A204.1 (cell line): ENCODE measurements around the gene TCERG1L.

Source experiments
- FAIRE-seq: peaks from 2 replicates; lab custom pipeline; 2012; peaks lifted over from hg19 to GRCh38; lab: Jason Lieb, UNC

Gene TCERG1L

DNA sequence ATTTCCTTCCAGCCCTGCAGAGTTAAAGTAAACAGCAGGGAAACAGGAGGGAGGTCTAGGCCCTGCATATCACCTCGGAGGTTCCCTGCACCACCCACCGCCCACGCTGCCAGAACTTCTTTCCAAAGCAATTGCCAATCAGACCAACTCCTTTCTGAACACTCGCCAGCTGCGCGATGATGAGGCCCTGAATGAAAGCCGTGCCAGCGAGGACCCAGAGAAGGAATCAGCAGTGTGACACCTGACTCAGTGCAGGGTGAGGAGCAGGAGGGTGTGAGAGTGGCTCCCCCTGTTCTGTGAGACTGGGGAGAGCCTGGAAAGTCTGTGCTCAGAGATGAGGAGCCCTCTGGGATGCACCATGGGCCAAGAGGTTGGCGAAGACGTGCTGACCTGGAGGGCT is 3.3 kb upstream of the TCERG1L start:
- FAIRE-seq = no peak

DNA sequence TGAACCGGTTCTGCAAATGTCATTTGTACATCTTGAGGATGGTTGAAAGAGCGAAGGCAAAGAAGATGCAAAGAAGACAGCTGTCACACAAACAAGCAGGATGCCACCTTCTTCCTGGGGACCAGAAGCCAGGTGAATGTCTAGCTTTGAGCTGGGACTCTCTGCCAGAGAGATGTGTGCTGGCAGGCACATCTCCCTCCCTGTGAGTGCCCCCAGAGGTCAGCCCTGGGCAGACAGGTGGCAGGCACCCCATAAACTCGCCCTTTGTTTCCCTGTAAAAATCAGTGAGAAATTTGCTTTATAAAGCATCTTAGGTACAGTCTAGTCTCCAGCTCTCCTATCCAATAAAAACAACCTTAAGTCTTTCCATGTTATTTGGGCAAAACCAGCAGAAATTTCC is 2.6 kb upstream of the TCERG1L start:
- no peak for FAIRE-seq

DNA sequence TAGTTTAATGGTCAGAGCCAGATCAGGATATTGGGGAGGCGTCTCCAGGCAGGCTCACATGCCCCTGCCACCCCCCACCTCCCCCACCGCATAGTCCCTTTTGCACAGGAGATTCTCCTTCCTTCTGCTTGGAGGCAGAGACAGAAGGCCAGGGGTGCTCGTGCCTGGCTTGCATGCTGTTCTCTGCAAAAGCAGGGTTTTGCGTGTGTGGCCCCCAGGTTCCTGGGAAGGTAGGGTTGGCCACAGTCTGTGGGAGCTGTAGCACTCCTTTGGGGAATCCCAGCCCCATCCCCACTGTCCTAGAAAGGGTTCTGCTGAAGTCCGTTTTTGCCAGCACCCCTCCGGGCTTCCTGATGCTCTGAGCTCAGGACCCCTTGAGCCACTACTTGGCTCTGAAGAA is 1.9 kb upstream of the TCERG1L start:
- no peak for FAIRE-seq

DNA sequence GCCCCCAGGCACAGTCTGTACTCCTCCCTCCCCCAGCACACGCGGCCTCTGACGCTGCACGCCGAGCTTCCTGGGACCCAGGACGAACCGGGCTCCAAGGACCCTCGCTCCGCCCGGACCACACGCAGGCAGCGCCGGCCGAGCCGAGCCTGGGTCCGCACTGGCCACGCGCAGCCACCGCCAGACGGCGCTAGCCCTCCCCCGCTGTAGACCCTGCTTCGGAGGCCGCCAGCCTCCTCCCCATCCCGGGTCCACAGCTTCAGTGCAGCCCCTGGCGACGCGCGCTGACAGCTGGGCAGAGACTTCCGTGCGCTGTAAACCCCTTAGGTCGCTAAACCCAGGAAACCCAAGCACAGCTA is 936 bp upstream of the TCERG1L start:
- FAIRE-seq = no peak

DNA sequence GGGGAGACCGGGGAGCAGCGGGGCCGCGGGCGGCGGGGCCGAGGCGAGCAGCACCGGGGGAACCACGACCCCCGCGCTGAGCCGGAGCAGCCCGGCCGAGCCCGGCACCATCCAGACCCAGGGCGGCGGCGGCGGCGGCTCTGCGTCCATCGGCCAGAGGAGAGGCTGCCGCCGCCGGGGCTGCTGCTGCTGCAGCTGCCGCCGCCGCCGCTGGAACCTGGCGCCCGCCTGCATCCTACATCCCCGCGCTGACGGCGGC is 190 bp downstream of the TCERG1L start:
- FAIRE-seq = no peak

DNA sequence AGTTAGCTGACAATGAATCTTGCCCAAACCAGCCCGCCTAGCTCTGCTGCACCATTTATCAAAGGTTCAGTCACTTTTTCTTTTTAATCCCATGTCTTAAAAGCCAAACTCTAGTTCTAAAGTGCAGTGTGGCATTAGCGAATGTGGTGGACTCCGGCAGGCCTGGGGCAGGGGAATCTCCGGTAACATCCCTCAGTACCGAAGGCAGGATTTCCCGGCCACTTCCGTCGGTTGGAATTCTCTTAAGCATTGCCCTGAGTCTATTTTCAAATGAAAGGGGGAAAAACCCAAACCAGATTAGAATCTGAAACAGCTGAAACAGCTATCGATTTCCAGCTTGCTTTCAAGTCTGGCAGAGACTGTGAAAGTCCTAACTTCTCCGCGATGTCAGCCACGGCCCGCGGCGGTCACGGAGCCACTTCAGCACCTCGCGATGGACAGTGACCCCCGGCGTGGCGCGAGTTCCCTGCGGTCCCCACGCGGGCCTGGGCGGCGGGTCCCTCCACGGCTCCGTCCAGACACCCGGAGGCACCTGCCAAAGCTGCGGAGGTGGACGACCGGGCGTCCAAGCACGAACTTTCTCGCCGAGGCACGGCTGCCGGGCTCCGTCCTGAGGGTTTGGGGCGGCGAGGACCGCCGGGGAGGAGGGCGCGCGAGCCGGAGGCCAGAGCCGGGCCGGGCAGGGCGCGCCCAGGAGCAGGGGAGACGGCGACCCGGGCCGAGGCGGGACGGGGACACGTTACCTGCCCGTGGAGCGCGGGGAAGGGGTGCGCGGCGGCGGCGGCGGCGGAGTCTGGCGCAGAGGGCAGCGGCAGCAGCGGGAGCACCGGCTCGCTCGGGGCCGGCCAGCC is 745 bp downstream of the TCERG1L start:
- FAIRE-seq = no peak

DNA sequence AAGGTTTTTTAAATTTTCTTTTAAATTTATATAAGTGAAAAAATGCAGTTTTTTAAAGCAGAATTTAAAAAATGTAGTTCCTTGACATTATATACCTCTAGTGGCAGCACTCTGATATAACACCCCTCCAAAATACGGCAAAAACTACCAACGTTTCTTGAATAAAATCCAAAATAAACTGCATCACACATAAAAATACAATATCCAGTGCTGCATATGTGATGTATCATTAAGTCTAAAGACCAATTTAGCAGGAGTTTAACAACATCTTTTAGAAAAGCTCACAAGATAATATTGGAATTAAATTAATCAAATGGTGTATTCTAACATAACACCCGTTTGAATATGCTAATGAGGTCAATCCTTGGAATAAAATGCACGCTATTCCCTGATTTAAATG is 1.4 kb downstream of the TCERG1L start:
- FAIRE-seq = peak; percentile 68

DNA sequence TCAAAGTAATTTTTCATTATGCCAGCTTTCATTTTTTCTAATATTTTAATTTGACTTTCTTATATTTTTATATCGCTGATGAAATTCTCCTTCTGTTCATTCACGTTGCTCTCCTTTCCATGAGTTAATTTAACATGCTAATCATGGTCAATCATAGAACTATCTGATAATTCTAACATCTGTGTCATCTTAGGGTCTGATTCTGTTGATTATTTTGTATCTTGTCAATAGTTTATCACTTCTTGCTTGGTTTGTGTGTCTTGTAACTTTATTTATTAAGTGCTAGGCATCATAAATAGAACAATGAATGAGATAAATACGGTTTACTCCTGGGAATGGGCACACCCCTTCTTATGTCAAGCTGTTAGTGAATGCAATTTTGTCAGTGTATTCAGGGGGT is 11.0 kb downstream of the TCERG1L start:
- FAIRE-seq = no peak

DNA sequence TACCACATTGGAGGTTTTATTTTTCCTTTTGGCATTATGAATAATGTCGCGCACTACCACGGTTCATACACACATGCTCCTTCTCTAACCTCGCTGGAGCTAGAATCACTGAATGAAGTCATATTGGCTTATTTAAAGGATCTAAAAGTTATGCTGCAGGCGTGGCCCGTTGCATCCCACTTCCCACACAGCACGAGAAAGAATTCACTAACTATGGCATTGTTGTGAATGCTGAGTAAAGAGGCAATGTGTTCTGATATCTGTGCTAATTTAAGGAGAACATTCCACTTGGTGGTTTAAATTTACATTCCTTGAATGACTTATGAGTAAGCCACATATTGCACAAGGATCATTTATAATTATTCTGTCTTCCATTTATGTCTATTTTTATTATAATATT is 20.7 kb downstream of the TCERG1L start:
- FAIRE-seq = no peak

DNA sequence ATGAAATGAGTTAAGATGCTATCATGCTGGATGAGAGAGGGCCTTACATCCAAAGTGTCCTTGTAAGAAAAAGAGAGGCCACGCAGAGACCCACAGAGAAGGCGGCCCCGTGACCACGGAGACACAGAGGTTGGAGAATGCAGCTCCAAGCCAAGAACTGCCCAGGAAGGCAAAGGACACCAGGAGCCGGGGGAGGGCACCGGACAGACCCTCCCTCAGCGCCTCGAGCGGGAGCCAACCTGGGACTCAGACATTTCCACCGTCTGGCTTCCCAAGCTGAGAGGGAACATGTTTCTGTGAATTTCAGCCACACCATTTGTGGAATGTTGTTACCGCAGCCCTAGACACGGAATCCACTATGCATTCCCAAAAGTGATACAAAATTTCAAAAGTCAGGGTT is 22.9 kb downstream of the TCERG1L start:
- no peak for FAIRE-seq

DNA sequence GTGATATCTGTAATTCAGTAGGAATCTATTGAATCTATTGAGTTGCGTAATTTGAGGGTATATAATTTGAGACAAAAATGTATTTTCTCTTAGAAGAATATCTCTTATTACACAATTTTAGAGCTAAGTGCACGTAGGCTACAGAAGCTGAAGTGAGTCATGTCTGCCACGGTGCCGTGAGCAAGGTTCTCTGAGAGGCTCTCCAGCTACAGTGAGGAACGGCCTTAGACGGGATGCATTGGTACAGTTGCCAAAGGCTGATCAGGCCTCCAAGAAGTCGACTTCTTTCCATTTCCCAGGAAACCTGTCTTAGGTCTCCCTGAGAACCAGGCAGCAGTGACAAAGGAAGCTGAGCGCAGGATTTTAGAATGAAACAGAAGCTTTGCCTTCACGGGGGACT is 28.6 kb downstream of the TCERG1L start:
- FAIRE-seq = no peak

DNA sequence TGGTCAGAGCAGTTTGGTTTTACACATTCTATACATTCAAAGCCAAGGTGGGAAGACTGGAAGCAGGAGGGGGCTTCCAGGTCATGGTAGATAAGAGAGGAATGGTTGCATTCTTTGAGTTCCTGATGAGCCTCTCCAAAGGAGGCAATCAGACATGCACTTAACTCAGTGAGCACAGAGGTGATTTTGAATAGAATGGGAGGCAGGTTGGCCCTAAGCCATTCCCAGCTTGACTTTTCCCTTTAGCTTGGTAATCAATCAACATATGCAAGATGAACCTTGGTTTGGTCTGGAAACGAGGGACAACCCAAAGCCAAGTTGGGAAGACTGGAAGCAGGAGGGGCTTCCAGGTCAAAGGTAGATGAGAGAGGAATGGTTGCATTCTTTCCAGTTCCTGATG is 31.4 kb downstream of the TCERG1L start:
- FAIRE-seq = no peak

DNA sequence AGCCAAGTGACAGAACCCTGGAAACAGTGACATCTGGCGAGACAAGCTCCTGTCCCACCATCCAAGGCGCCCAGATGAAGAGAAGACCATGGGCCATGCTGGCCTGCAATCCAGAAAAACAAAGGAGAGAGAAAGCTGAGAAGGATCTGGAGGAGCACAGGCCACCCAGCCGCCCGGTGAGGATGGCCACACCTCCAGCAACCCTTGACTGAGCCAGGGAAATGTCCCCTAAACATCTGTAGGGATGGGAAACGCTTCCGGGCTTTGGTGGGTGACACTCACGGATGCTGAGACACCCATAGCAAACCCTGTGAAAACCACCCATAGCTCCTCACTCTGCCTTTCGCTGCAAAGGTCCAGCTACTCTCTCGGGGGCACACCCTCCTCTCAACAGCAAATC is 32.0 kb downstream of the TCERG1L start:
- FAIRE-seq = no peak

DNA sequence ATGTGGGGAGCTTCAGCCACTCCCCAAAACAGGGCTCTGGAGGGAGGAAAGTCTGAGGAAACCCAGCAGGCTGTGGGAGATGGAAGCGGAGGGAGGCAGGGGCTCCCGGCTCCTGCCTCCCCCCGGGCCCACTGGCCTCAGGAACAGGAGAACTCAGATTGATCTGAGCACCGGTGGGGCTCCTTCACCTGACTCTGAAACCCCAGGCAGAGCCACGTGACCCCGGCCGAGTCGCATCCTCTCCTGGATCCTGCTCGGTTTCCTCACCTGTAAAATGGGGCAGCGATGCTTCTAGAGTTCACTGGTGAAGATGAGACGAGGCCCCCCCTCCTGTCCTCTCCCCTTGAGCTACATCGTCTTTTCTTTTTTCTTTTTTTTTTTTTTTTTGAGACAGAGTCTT is 33.6 kb downstream of the TCERG1L start:
- FAIRE-seq = no peak

DNA sequence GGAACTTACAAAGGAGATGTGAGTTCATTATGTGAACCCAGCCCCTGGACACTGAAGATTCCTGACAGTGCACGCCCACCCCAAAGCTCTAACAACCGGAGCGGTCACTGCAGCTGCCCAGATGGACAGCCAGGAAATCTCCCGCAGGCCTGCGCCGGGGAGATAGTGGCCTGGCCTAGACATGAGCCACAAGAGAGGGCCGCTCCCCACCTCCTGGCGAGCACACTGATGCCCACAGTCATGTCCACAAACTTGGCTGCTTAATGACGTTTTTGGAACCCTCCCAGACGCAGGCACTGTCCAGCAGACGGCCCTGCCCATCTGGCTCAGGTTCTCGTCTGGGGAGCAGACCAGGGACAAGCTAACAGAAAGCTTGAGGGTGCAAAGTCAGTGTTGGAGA is 34.2 kb downstream of the TCERG1L start:
- FAIRE-seq = no peak

DNA sequence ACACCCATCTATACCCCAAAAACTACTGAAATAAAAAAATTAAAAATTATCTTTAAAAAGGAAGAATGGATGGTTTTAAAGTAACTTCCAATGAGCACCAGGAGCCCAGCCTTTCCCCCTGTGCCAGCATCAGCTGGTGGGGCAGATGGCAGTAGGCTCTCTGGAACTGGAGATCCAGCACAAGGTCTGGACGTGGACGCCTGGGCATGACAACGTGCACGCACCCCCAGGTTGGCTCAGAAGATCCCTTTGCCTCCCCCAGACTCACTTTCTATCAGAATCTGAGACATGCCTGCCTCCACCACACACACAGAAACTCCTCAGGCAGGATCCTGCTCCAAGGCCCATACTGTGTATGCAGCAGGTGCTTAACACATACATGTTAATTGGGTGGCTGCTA is 35.8 kb downstream of the TCERG1L start:
- no peak for FAIRE-seq

DNA sequence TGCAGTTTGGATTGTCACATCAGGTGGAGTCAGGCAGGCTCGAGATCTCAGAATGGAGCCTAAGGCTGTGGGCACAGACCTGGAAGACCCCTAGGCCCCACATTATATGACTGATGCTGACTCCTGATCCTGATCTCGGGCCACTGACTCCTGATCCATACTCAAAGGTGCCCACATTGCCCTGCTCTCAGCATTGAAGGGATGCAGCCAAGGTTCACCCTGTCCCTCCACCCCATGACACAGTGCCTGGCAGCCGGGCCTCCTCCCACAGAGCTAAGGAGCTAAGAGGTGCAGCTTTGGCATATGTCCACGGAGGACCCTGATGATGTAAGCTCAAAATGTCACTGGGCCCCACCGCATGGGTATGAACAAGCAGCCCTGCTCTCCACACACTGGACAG is 36.6 kb downstream of the TCERG1L start:
- no peak for FAIRE-seq

DNA sequence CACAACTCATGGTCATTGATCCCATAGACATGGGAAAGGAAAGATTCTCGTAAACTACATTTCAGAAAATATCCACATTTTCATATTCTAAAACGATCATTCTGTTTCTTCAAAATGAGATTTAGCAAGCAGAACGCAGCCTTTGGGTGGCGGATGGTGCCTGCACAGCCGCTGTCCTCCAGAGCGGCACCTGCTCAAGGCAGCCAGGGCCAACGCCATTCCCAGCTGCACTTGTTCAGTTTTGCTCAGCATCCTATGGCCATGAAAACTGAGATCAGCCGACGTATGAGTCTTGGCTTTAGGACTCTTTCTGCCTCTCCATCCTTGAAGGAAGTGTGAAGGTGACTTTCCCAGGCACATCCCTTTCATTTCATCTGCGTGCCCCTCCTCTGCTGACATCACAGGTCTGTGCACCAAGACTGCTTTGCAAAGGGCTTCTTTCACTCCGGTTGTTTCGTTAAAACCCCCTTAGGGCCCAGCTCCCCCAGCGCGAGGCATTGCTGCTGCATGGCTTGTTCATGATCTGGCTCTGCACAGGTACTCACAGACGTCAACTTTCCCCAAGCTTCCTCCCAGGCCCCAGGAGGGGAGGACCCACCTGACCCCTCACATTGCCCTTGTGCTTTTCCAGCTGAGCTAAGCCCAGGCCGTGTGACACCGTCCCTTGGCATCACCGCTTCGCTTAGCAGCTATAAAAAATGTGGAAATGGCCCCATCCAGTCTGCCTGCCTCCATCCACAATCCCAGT is 37.2 kb downstream of the TCERG1L start:
- no peak for FAIRE-seq

DNA sequence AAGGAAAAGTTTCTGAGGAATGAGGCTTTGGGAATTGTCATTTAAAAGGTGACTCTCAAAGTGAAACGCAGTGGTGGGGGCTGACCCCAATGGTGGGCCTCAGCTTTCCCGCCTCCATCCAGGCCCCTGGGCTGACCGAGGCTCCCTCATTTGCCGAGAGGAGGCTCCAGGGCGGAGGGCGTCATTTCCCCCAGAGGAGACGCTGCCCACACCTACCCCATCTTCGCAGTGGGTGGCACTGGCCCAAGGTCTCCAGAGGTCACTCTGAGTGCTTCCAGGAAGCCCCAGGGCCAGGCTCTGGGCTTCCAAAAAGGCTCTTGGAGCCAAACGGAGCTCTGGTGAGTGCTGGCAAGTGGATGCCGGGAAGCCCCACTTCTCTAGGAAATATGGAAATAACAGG is 38.0 kb downstream of the TCERG1L start:
- FAIRE-seq = no peak

DNA sequence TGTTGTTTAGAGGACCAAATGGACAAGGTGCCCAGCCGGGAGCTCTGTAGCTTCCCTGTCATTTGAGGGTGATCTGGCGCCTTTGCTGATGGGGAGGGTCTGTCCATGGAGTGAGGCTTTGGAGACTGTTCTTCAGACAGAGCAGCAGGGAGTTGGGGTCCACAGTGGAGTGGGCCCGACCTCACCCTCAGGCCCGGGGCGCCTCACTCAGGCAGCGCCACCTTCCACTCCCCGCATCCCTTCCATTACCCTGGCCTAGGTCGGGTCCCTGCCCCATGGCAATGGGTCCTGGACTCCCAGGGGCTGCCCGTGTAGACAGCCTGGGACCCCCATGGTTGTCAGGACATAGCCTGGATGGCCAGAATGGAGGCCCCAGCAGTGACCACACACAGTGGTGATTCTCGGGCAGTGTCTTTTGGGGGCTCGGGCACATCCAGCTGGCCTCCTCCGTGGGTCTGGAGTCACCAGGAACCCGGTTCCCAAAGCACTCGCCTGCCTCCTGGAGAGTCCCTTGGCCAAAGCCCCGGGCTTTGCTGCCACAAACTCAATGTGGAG is 38.5 kb downstream of the TCERG1L start:
- FAIRE-seq = no peak

DNA sequence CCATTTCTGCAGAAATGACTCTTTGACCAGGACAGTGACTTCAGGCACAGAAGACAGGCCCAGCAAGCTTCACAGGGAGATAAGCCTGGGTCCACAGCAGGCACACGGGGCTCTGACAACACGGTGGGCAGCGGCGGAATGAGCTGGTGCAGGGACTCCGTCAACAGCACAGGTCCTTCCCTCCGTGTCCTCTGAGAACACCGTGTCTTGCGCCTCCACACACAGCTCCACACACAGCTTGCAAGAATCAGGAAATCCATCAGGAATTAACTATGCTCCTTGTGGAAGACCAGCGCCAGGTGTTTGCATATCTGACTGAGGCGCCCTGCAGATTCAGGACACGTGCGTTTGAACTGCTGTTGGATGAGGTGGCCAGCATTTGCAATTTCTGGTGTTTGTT is 39.6 kb downstream of the TCERG1L start:
- FAIRE-seq = no peak

DNA sequence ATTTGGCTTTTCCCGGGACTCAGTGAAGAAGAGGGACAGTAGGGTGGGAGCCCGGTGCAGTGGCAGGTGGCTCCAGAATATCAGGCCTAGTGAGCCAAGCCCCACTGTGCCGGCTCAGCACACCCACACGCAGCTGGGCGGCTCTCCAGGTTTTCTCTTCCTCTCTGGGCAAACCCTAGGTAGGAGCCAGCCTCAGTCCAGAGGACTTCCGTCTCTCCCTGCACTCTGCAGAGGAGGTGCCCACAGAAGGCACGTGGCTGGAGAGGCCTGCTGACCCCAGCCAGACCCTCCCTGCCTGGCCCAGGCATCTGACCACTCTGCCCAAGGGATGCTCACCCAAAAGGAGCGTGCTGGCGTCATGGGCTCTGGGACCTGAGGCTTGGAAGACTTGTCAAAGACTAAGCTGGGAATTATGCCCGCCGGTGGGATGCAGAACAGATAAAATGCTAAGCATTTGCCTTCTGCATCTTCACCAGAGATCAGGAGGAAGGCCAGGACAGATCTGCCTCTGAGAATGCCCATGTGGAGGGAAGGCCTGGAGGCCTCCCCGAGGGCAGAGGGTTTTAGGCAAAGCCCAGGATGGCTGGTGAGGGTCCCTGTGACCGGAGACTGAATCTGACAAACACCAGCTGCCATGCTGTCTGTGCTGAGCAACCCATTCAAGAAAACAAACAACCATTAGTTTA is 40.2 kb downstream of the TCERG1L start:
- FAIRE-seq = no peak

DNA sequence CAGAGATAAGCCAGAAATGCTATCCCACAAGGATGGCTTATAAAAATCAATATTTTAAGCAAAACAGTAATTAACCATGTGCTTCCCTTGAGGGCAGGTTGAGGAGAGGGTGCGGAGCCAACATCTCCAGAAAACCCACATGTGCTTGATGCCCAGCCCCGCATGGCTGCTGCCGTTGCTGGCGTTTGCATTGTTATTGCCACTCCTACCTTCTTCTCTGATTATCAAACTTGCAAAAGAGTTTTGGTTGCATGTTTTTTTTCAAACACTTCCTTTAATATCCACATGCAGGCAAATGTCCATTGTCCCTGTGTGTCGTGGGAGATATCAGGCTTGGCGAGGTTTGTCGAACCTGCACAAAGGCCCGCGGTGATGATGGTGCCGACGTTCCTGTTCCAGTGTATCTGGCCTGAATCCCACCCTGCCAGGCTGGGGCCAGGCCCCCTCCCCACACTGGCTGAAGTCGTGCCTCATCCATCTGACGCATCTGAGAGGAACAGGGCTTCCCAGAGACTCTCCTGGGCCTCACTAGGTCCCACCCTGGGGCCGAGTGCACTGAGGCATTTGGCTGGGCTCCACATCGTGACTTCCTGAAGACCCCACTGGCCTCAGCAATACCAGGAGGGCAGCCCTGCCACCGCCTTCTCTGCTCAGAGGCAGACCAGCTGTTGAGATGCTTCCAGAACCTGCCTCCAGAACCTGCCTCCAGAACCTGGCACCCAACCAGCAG is 40.9 kb downstream of the TCERG1L start:
- no peak for FAIRE-seq
